ENCODE data around the gene PIK3IP1.
A peak's percentile ranks its signal among the peaks of the same experiment; 100 is the strongest.

PIK3IP1 gene

GRCh38 chr22:31278151-31278621 lies 14.1 kb downstream of the PIK3IP1 start:
- DNase-seq: no peak

- no peak for DNase-seq
Observed at GRCh38 chr22:31277741-31278140, 14.5 kb downstream of the PIK3IP1 start.

- no peak for DNase-seq
Observed at GRCh38 chr22:31276426-31277167, 15.7 kb downstream of the PIK3IP1 start.

- no peak for DNase-seq
Observed at GRCh38 chr22:31275576-31275975, 16.7 kb downstream of the PIK3IP1 start.

GRCh38 chr22:31275018-31275417 lies 17.3 kb downstream of the PIK3IP1 start:
- DNase-seq: no peak

GRCh38 chr22:31274017-31274416 lies 18.3 kb downstream of the PIK3IP1 start:
- no peak for DNase-seq

GRCh38 chr22:31272522-31273446 lies 19.5 kb downstream of the PIK3IP1 start:
- DNase-seq: peak; percentile 18

- DNase-seq: no peak
Observed at GRCh38 chr22:31271485-31271884, 20.8 kb downstream of the PIK3IP1 start.

- no peak for DNase-seq
Observed at GRCh38 chr22:31271026-31271425, 21.3 kb downstream of the PIK3IP1 start.

GRCh38 chr22:31269892-31270579 lies 22.3 kb downstream of the PIK3IP1 start:
- DNase-seq: no peak

- no peak for DNase-seq
Observed at GRCh38 chr22:31268281-31268680, 24.0 kb downstream of the PIK3IP1 start.

- DNase-seq: no peak
Observed at GRCh38 chr22:31263896-31264640, 28.2 kb downstream of the PIK3IP1 start.

- no peak for DNase-seq
Observed at GRCh38 chr22:31262312-31263133, 29.8 kb downstream of the PIK3IP1 start.

GRCh38 chr22:31260474-31260856 lies 31.8 kb downstream of the PIK3IP1 start:
- DNase-seq: no peak

- no peak for DNase-seq
Observed at GRCh38 chr22:31259798-31260473, 32.4 kb downstream of the PIK3IP1 start.

- no peak for DNase-seq
Observed at GRCh38 chr22:31253949-31254348, 38.3 kb downstream of the PIK3IP1 start.

GRCh38 chr22:31250740-31251600 lies 41.3 kb downstream of the PIK3IP1 start:
- DNase-seq: no peak

- no peak for DNase-seq
Observed at GRCh38 chr22:31248965-31249958, 43.0 kb downstream of the PIK3IP1 start.

Measured in GF-D8 (cell line).